ENCODE results near the gene CYP2U1.
"Not testable (repeated sequence)": the region's sequence is repeated elsewhere in the genome, so short reads cannot be mapped to it uniquely, and the experiment has no call there.

Gene CYP2U1

GRCh38 chr4:107917500-107917899, 13.8 kb upstream of the CYP2U1 start:
- peaks cover 9% of the 10 kb centered on the region for H3K36me3 ChIP-seq (ENCODE audit: low read depth)
- no peak overlapping the region for H3K4me3 ChIP-seq (ENCODE audit: severe bottlenecking)
- H3K27ac ChIP-seq (ENCODE audit: poor library complexity, severe bottlenecking), result no peak overlapping the region
- no peaks in the 10 kb centered on the region for H3K27me3 ChIP-seq (ENCODE audit: insufficient read depth, poor library complexity, severe bottlenecking)
- no peaks in the 10 kb centered on the region for H3K9me3 ChIP-seq (ENCODE audit: severe bottlenecking)
- ATAC-seq (ENCODE audit: low read depth) (no peak), DNase-seq (ENCODE audit: low spot score) (no peak)
- TF ChIP-seq CTCF (IDR thresholded peaks at IDR 0.05; ENCODE audit: poor library complexity, severe bottlenecking), result no peak
- H3K4me1 ChIP-seq (ENCODE audit: insufficient read depth, poor library complexity, severe bottlenecking), result no peaks in the 10 kb centered on the region

GRCh38 chr4:107922486-107923473, 8.6 kb upstream of the CYP2U1 start:
- H3K9me3 ChIP-seq (ENCODE audit: severe bottlenecking), result no peaks in the 10 kb centered on the region
- DNase-seq (ENCODE audit: low spot score) (no peak), ATAC-seq (ENCODE audit: low read depth) (peak; percentile 36; the same call in 1 of the 3 replicates)
- H3K4me3 ChIP-seq (ENCODE audit: severe bottlenecking), result no peak overlapping the region
- no peaks in the 10 kb centered on the region for H3K36me3 ChIP-seq (ENCODE audit: low read depth)
- no peak for TF ChIP-seq CTCF (IDR thresholded peaks at IDR 0.05; ENCODE audit: poor library complexity, severe bottlenecking)
- no peaks in the 10 kb centered on the region for H3K27me3 ChIP-seq (ENCODE audit: insufficient read depth, poor library complexity, severe bottlenecking)
- H3K4me1 ChIP-seq (ENCODE audit: insufficient read depth, poor library complexity, severe bottlenecking), result no peaks in the 10 kb centered on the region
- no peak overlapping the region for H3K27ac ChIP-seq (ENCODE audit: poor library complexity, severe bottlenecking)

- not testable (repeated sequence) for H3K4me3 ChIP-seq (ENCODE audit: severe bottlenecking); H3K36me3 ChIP-seq (ENCODE audit: low read depth); DNase-seq (ENCODE audit: low spot score); H3K27ac ChIP-seq (ENCODE audit: poor library complexity, severe bottlenecking); H3K27me3 ChIP-seq (ENCODE audit: insufficient read depth, poor library complexity, severe bottlenecking); H3K4me1 ChIP-seq (ENCODE audit: insufficient read depth, poor library complexity, severe bottlenecking); H3K9me3 ChIP-seq (ENCODE audit: severe bottlenecking); ATAC-seq (ENCODE audit: low read depth)
These were observed 5.6 kb upstream of the CYP2U1 start for GRCh38 chr4:107925713-107926112.

GRCh38 chr4:107926875-107927274, 4.5 kb upstream of the CYP2U1 start:
- H3K27me3 ChIP-seq (ENCODE audit: insufficient read depth, poor library complexity, severe bottlenecking); H3K4me3 ChIP-seq (ENCODE audit: severe bottlenecking); H3K27ac ChIP-seq (ENCODE audit: poor library complexity, severe bottlenecking); ATAC-seq (ENCODE audit: low read depth); H3K9me3 ChIP-seq (ENCODE audit: severe bottlenecking); H3K36me3 ChIP-seq (ENCODE audit: low read depth); DNase-seq (ENCODE audit: low spot score); H3K4me1 ChIP-seq (ENCODE audit: insufficient read depth, poor library complexity, severe bottlenecking): not testable (repeated sequence)

GRCh38 chr4:107931775-107932321, 499 bp downstream of the CYP2U1 start:
- DNase-seq (ENCODE audit: low spot score), result no peak

More at GRCh38 chr4:107931775-107932321, 499 bp downstream of the CYP2U1 start:
- Histone ChIP-seq H3K27ac (ENCODE audit: poor library complexity, severe bottlenecking) (no peak overlapping the region), H3K36me3 (ENCODE audit: low read depth) (no peaks in the 10 kb centered on the region), H3K27me3 (ENCODE audit: insufficient read depth, poor library complexity, severe bottlenecking) (no peaks in the 10 kb centered on the region), H3K4me3 (ENCODE audit: severe bottlenecking) (peak overlapping the region; percentile 54), H3K9me3 (ENCODE audit: severe bottlenecking) (no peaks in the 10 kb centered on the region), H3K4me1 (ENCODE audit: insufficient read depth, poor library complexity, severe bottlenecking) (peaks cover 6% of the 10 kb centered on the region)
- no peak for TF ChIP-seq CTCF (IDR thresholded peaks at IDR 0.05; ENCODE audit: poor library complexity, severe bottlenecking)
- peak; percentile 17 for ATAC-seq (ENCODE audit: low read depth)

Data from RWPE2 (cell line).